Esophagus muscularis mucosa (tissue), 4 donors: ENCODE results near the gene ZBTB7C. TPM values are rescaled to one million over a fixed set of nuclear protein-coding genes. Genes with fewer than 3 reads are reported as not detected.
A peak's percentile ranks its signal among the peaks of the same experiment; 100 is the strongest.

Experiments used
- DNase-seq: peaks from one replicate; pipeline ENCODE4 v3.0.0-alpha.2; 2017; ENCODE audit errors: extremely low spot score
- H3K27ac ChIP-seq, 4 donors: fragments of 200-600 bp; sonication (generic); replicated peaks in 1 of 4; 1 replicate in 3 of 4; 2 replicates in 1 of 4; pipeline ENCODE4 v1.5.1; 2016 to 2019; ENCODE audit warnings: mild to moderate bottlenecking in 1 of 4
- H3K27me3 ChIP-seq, 4 donors: fragments of 200-600 bp; sonication (generic); one replicate each; pipeline versions ENCODE4 v1.5.1 to v1.6.0; 2016 to 2019
- H3K36me3 ChIP-seq, 4 donors: fragments of 200-600 bp; sonication (generic); one replicate each; pipeline ENCODE4 v1.5.1; 2016 to 2019
- H3K4me1 ChIP-seq, 4 donors: fragments of 200-600 bp; sonication (generic); one replicate each; pipeline ENCODE4 v1.5.1; 2016 to 2019
- H3K4me3 ChIP-seq, 4 donors: fragments of 200-600 bp; sonication (generic); 1 replicate in 2 of 4; 2 replicates in 2 of 4; pipeline ENCODE4 v1.5.1; 2016 to 2019; ENCODE audit warnings: mild to moderate bottlenecking in 4 of 4, moderate library complexity in 1 of 4
- H3K9me3 ChIP-seq, 4 donors: fragments of 200-600 bp; sonication (generic); 1 replicate in 3 of 4; 2 replicates in 1 of 4; pipeline ENCODE4 v1.5.1; 2016 to 2019
- CTCF ChIP-seq, 3 experiments: fragments of 200-600 bp in 2 of 3; fragments of 450-650 bp in 1 of 3; sonication (generic) in 2 of 3; IDR thresholded peaks; one replicate each; pipeline ENCODE4 v1.5.1; 2017 to 2019; ENCODE audit warnings: antibody characterized with exemption in 3 of 3, mild to moderate bottlenecking in 2 of 3, moderate library complexity in 1 of 3
- EP300 ChIP-seq: sonication (generic); formaldehyde crosslinking; IDR thresholded peaks from one replicate; pipeline ENCODE4 v1.6.1; 2017; ENCODE audit warnings: antibody characterized with exemption
- POLR2A ChIP-seq: fragments of 450-650 bp; IDR thresholded peaks from one replicate; pipeline ENCODE4 v1.6.1; 2017; ENCODE audit warnings: antibody characterized with exemption, moderate library complexity, mild to moderate bottlenecking, low read depth
- POLR2AphosphoS5 ChIP-seq, 2 donors: sonication (generic); formaldehyde crosslinking; IDR thresholded peaks; one replicate each; pipeline ENCODE4 v1.6.1; 2017; ENCODE audit warnings: antibody characterized with exemption in 2 of 2
- WGBS: methylation state at CpG from one replicate; pipeline ENCODE4 v1.1.5; 2018; 5-methylcytosine and 5-hydroxymethylcytosine counted together
- intact Hi-C: fragments of 100-400 bp; cut with DNase I; formaldehyde crosslinking; loops from one replicate; pipeline ENCODE4 v1.15.1; 2023
- total RNA-seq, 4 donors: library from RNA; depleted of rRNA; stranded (reverse); fragments of >200 nt; gene quantifications; one replicate each; pipeline versions ENCODE4 v1.1.0 to v1.2.1, GENCODE V29; 2016

ZBTB7C gene
- total RNA-seq, 4 donors from 2014 or later: 6.3 to 13.2 (median 9.1) TPM

GRCh38 chr18:48020337-48021250 lies 388.6 kb downstream of the ZBTB7C start:
- no peak for TF ChIP-seq EP300
- no peak for TF ChIP-seq POLR2A
- no peak for TF ChIP-seq POLR2AphosphoS5 (IDR thresholded peaks at IDR 0.05)
- no peak for TF ChIP-seq CTCF (IDR thresholded peaks at IDR 0.05)
- Histone ChIP-seq H3K27ac (no peak overlapping the region), H3K4me3 (no peak overlapping the region), H3K27me3 (peaks cover 0 to 14% (median 0%) of the 10 kb centered on the region in 4 donors), H3K9me3 (no peaks in the 10 kb centered on the region), H3K36me3 (no peaks in the 10 kb centered on the region), H3K4me1 (peaks cover 15 to 33% (median 26%) of the 10 kb centered on the region in 4 donors)
- DNase-seq: no peak
- 81% methylated on average over 8 of the region's 8 CpGs for WGBS
- intact Hi-C loops: loop anchor here (5.0 to 10.0 kb wide), 3 partner anchors 88 to 314 kb away; partner anchors contain the start of gene SMAD2

- Histone ChIP-seq H3K4me1 (peaks cover 15 to 33% (median 26%) of the 10 kb centered on the region in 4 donors), H3K4me3 (no peak overlapping the region), H3K36me3 (no peaks in the 10 kb centered on the region), H3K27ac (no peak overlapping the region), H3K27me3 (peaks cover 0 to 14% (median 0%) of the 10 kb centered on the region in 4 donors), H3K9me3 (no peaks in the 10 kb centered on the region)
- DNase-seq: no peak
- TF ChIP-seq POLR2A: no peak
- TF ChIP-seq CTCF (IDR thresholded peaks at IDR 0.05): no peak
- TF ChIP-seq POLR2AphosphoS5 (IDR thresholded peaks at IDR 0.05): no peak
- TF ChIP-seq EP300: no peak
- WGBS: 83% methylated on average over 6 of the region's 6 CpGs
- intact Hi-C loops: loop anchor here (5.0 to 10.0 kb wide), 3 partner anchors 87 to 315 kb away; partner anchors contain the start of gene SMAD2
Measured at GRCh38 chr18:48019557-48020325, 389.4 kb downstream of the ZBTB7C start.

- H3K27ac ChIP-seq: no peak overlapping the region
- intact Hi-C loops: no loop called here
- whole genome bisulfite sequencing: 86% methylated on average over 3 of the region's 3 CpGs
- H3K4me3 ChIP-seq: no peak overlapping the region
- no peak for TF ChIP-seq POLR2AphosphoS5 (IDR thresholded peaks at IDR 0.05)
- TF ChIP-seq EP300: no peak
- TF ChIP-seq CTCF (IDR thresholded peaks at IDR 0.05): no peak
- peaks cover 10 to 29% (median 22%) of the 10 kb centered on the region in 4 donors for H3K4me1 ChIP-seq
- peaks cover 0 to 14% (median 0%) of the 10 kb centered on the region in 4 donors for H3K27me3 ChIP-seq
- H3K9me3 ChIP-seq: no peaks in the 10 kb centered on the region
- no peaks in the 10 kb centered on the region for H3K36me3 ChIP-seq
- no peak for DNase-seq
Measured at GRCh38 chr18:48018851-48019250, 390.3 kb downstream of the ZBTB7C start.

- WGBS: 68% methylated on average over 2 of the region's 2 CpGs
- DNase-seq: no peak
- peak; percentile 40 for TF ChIP-seq EP300
- TF ChIP-seq POLR2AphosphoS5 (IDR thresholded peaks at IDR 0.05): peak in 1 of 2 donors; percentile 64
- TF ChIP-seq POLR2A: no peak
- TF ChIP-seq CTCF (IDR thresholded peaks at IDR 0.05): no peak
- Histone ChIP-seq H3K27ac (no peak overlapping the region), H3K27me3 (peaks cover 0 to 14% (median 0%) of the 10 kb centered on the region in 4 donors), H3K4me1 (peaks cover under 1 to 17% (median 12%) of the 10 kb centered on the region in 4 donors), H3K9me3 (no peaks in the 10 kb centered on the region), H3K4me3 (no peak overlapping the region), H3K36me3 (no peaks in the 10 kb centered on the region)
- intact Hi-C loops: no loop called here
Measured at GRCh38 chr18:48017635-48018034, 391.5 kb downstream of the ZBTB7C start.
